Activated naive CD4-positive, alpha-beta T cell treated with anti-CD3 and anti-CD28 coated beads, Interleukin-2, amount 50 U/mL, for 24 hours (primary cell): ENCODE results near the gene RAB7A.

ENCODE experiments used
- H3K27ac Mint-ChIP-seq: one replicate; pipeline ENCODE4 v1.8.0; 2021; ENCODE audit warnings: mild to moderate bottlenecking, mixed read lengths
- H3K27me3 Mint-ChIP-seq: one replicate; pipeline ENCODE4 v1.8.0; 2021; ENCODE audit warnings: mixed read lengths
- H3K36me3 Mint-ChIP-seq: one replicate; pipeline ENCODE4 v1.8.0; 2021; ENCODE audit warnings: mixed read lengths
- H3K4me1 Mint-ChIP-seq: one replicate; pipeline ENCODE4 v1.8.0; 2021; ENCODE audit warnings: mixed read lengths
- H3K4me3 Mint-ChIP-seq: one replicate; pipeline ENCODE4 v1.8.0; 2021; ENCODE audit warnings: mild to moderate bottlenecking, mixed read lengths
- H3K9me3 Mint-ChIP-seq: one replicate; pipeline ENCODE4 v1.8.0; 2021; ENCODE audit warnings: mixed read lengths

Gene RAB7A

DNA sequence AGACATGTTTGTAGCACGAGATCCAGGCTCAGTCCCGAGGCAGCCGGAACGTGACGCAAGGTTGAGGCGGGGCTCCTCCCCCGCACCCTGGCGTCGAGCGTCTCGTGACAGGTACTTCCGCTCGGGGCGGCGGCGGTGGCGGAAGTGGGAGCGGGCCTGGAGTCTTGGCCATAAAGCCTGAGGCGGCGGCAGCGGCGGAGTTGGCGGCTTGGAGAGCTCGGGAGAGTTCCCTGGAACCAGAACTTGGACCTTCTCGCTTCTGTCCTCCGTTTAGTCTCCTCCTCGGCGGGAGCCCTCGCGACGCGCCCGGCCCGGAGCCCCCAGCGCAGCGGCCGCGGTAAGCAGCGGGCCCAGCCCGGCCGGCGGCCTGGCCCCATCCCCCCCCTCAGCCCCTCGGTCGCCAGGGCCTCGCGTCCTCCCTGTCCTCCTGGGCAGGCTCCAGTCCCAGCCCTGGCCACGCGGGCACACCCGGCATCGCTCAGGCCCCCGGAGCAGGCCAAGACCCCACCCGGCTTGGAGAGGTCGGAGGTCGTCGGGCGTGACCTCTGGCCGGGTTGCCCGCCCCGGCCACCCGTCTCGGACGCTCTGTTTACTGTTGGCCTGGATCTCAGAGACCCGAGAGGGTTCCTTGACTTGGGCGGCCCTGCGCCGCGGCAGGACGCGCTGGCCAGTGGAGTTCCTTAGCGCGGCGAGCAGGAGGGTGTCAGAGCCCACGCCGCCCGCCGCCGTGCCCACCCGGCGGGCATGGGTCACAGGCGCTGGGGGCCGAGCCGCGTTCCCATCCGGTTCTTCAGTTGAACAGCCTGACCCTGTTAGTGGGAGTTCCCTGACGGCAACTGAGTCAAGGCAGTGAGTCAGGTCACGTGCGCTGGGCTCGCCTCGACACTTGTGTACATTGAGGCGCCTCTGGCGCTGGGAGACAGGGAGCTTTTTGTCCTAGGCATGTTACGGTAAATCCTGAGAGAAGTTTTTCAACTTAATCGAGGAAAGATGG, at the start of gene RAB7A:
Gene RAB7A (plus strand): TSS at position 161 of the 994 bp plus-strand sequence. CDS start 69,185 bp downstream, outside the sequence.
- peak within 1 kb of the TSS; percentile 98 for H3K4me3 Mint-ChIP-seq
- H3K27ac Mint-ChIP-seq, result peak within 1 kb of the TSS; percentile 97
- peaks cover 12% of the 10 kb centered on the region for H3K36me3 Mint-ChIP-seq
- no peaks in the 10 kb centered on the region for H3K9me3 Mint-ChIP-seq
- no peaks in the 10 kb centered on the region for H3K27me3 Mint-ChIP-seq
- peaks cover 56% of the 10 kb centered on the region for H3K4me1 Mint-ChIP-seq

DNA sequence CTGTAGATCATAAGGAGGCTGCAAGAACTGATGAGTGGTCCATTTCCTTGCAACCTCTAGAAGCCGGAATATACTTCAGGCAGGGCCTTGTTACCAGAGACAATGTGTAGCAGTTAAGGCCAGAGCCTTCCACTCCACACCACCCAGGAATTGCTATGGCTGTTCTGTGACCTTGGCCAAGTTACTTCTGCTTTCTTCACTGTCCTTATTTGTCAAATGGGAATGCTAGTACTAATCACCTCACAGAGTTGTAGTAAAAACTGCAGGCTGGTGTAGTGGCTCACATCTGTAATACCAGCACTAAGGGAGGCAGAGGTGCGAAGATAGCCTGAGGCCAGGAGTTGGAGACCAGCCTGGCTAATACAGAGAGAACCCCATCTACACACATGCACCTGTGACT, 46.6 kb upstream of the RAB7A start:
- Mint-ChIP-seq H3K27me3 (no peaks in the 10 kb centered on the region), H3K27ac (no peak overlapping the region), H3K36me3 (peaks cover 4% of the 10 kb centered on the region), H3K4me3 (peak overlapping the region; percentile 93), H3K9me3 (no peaks in the 10 kb centered on the region), H3K4me1 (peaks cover 34% of the 10 kb centered on the region)

DNA sequence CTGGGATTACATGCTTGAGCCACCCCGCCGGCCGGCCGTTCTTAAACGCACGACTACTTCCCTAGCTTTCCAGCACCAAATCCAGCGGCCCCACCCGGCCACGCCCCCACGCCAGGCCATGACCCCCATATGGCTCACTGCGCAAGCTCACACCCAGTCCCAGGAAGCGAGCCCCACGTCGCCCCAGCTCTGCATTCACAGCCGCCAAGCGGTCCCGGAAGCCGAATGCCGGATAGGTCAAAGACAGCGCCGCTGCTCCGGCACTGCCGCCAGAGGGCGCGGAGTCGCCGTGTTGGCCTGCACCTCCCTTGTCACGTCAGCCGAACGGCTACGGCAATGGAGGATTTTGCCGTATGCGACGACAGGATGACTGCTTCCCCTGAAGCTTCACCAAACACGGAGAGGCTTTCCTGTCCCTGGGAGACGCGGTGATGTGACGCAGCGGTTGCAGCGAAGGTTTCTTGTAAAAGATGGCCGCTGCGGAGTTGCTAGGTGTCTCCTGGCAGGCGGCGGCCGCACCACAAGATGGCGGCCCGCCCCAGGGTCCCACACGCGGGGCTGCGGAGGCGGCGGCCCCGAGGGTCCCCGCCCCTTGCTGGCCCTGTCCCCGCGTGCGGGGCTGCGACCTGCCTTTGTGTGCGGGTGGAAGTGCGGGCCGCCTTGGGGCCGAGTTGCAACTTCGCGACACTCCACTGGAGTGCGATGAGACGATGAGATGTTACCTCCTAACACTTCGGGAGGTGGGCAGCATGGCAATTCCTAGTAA, 45.2 kb upstream of the RAB7A start:
- H3K36me3 Mint-ChIP-seq, result peaks cover 4% of the 10 kb centered on the region
- H3K4me3 Mint-ChIP-seq, result peak overlapping the region; percentile 93
- no peaks in the 10 kb centered on the region for H3K27me3 Mint-ChIP-seq
- H3K4me1 Mint-ChIP-seq, result peaks cover 44% of the 10 kb centered on the region
- H3K9me3 Mint-ChIP-seq, result no peaks in the 10 kb centered on the region
- peak overlapping the region; percentile 98 for H3K27ac Mint-ChIP-seq

DNA sequence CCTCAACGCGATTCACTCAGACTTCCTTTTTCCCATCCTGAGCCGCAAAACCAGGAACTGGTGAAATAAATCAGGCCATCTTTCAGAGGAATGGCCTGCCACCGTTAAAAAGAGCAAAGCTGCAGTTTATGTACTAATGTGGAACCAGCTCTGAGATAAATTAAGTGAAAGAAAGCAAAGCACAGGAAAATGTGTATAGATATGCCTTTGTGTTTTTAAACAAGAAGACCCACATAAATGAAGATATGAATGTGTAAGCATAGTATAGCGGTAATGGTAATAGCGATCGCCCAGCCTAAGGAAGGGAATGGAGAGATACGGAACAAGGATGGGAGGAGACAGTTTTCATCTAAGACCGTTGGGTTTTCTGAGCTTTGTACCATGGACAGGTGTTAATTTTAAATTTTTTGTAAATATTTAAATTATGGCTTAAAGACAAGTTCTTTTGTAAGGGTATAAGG, 44.6 kb upstream of the RAB7A start:
- no peaks in the 10 kb centered on the region for H3K27me3 Mint-ChIP-seq
- H3K9me3 Mint-ChIP-seq, result no peaks in the 10 kb centered on the region
- peaks cover 44% of the 10 kb centered on the region for H3K4me1 Mint-ChIP-seq
- peak overlapping the region; percentile 93 for H3K4me3 Mint-ChIP-seq
- peaks cover 4% of the 10 kb centered on the region for H3K36me3 Mint-ChIP-seq
- peak overlapping the region; percentile 98 for H3K27ac Mint-ChIP-seq

DNA sequence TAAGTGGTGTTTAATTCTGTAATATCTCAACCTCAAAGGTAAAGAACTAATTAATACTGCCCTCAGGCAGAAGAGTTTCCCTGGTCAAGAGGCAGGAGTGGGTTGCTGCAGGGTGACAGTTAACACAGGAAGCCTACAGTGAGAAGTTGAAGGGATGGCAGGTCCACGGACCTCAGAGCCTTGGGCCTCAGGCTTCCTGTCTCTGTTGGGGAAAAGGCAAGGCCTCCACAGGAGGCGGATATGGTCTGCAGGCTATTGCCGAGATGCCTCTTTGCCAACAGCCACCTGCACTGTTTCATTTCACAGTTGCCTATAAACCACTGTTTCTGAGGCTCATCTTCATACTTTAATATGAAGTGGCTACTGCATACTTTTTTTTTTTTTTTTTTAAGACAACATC, 42.0 kb upstream of the RAB7A start:
- H3K4me1 Mint-ChIP-seq, result peaks cover 45% of the 10 kb centered on the region
- no peak overlapping the region for H3K4me3 Mint-ChIP-seq
- peaks cover 3% of the 10 kb centered on the region for H3K36me3 Mint-ChIP-seq
- no peaks in the 10 kb centered on the region for H3K27me3 Mint-ChIP-seq
- H3K27ac Mint-ChIP-seq, result no peak overlapping the region
- H3K9me3 Mint-ChIP-seq, result no peaks in the 10 kb centered on the region

DNA sequence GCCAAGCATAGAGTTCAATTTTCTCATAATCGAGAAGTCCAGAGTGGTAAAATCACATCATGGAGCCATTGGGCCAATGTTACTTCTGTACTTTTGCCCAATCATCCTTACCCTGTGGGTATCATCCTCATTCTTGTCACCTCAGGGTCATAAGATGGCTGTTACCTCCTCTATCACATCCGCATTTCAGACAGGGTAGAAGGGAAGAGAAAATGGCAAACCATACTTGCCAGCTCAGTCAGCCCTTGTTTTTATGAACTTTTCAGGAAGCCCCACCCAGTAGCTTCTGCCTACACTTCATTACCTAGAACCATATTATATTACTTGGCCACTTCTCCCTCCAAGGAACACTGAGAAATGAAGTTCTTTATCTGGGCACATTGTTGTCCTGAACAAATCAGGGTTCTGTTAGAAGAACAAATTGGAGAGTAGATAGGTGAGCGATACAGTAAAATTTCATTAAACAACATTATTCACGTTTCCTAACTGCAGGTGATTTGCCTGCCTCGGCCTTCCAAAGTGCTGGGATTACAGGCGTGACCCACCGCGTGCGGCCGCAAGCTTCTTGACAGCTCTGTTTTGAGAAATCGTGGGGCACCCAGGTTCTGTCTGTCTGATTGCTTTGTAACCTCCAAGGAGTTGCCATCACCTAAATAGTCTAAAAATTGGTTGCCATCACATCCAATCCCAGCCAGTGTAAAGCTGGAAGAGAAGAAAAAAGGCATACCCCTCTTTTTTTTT, 40.8 kb upstream of the RAB7A start:
- no peaks in the 10 kb centered on the region for H3K9me3 Mint-ChIP-seq
- H3K4me3 Mint-ChIP-seq, result no peak overlapping the region
- no peak overlapping the region for H3K27ac Mint-ChIP-seq
- no peaks in the 10 kb centered on the region for H3K27me3 Mint-ChIP-seq
- peaks cover 37% of the 10 kb centered on the region for H3K4me1 Mint-ChIP-seq
- peaks cover 3% of the 10 kb centered on the region for H3K36me3 Mint-ChIP-seq

DNA sequence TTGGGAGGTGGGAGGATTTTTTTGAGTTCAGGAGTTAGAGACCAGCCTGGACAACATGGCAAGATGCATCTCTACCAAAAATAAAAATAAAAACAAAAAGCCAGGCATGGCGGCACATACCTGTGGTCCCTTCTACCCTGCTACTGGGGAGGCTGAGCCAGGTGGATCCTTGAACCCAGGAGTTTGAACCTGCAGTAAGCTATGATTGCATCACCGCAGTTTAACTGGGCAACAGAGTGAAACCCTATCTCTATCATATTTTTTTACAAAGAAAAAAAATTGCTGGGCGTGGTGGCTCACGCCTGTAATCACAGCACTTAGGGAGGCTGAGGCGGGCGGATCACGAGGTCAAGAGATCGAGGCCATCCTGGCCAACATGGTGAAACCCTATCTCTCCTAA, 39.5 kb upstream of the RAB7A start:
- no peak overlapping the region for H3K4me3 Mint-ChIP-seq
- no peaks in the 10 kb centered on the region for H3K9me3 Mint-ChIP-seq
- peaks cover 28% of the 10 kb centered on the region for H3K4me1 Mint-ChIP-seq
- no peak overlapping the region for H3K27ac Mint-ChIP-seq
- H3K27me3 Mint-ChIP-seq, result no peaks in the 10 kb centered on the region
- peaks cover under 1% of the 10 kb centered on the region for H3K36me3 Mint-ChIP-seq

DNA sequence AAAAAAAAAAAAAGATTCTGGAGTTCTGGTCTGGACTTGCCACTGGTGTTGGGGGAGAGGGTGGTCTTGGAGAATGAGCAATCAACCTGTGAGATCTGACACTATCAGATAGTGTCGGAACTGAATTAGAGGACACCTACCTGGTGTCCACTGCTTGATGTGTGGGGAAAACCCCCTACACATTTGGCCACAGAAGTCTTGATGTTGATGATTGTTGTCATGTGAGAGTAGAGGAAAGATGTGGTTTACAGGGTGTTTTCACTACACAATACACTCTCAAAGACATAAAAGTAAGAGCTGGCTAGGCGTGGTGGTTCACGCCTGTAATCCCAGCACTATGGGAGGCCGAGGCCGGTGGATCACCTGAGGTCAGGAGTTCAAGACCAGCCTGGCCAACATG, 36.9 kb upstream of the RAB7A start:
- Mint-ChIP-seq H3K27me3 (no peaks in the 10 kb centered on the region), H3K4me1 (peaks cover 14% of the 10 kb centered on the region), H3K36me3 (no peaks in the 10 kb centered on the region), H3K4me3 (no peak overlapping the region), H3K9me3 (no peaks in the 10 kb centered on the region), H3K27ac (no peak overlapping the region)

DNA sequence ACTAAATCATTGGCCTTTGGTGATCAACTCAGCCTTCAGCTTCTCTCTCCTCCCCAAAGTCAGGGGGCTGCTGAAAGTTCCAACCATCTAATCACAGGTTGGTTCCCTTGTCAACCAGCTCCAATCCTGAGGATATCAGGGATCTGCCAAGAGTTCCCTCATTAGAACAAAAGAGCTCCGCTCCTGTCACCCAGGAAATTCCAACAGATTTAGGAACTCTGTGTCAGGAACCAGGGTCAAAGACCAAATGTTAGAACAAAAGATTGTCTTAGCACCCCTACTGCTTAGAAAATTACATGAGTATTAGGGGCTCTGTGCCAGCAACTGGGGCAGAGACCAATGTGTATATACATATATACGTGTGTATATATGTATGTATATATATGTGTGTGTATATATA, 32.3 kb upstream of the RAB7A start:
- peaks cover 3% of the 10 kb centered on the region for H3K4me1 Mint-ChIP-seq
- H3K27ac Mint-ChIP-seq, result no peak overlapping the region
- H3K4me3 Mint-ChIP-seq, result no peak overlapping the region
- no peaks in the 10 kb centered on the region for H3K9me3 Mint-ChIP-seq
- no peaks in the 10 kb centered on the region for H3K36me3 Mint-ChIP-seq
- H3K27me3 Mint-ChIP-seq, result no peaks in the 10 kb centered on the region

DNA sequence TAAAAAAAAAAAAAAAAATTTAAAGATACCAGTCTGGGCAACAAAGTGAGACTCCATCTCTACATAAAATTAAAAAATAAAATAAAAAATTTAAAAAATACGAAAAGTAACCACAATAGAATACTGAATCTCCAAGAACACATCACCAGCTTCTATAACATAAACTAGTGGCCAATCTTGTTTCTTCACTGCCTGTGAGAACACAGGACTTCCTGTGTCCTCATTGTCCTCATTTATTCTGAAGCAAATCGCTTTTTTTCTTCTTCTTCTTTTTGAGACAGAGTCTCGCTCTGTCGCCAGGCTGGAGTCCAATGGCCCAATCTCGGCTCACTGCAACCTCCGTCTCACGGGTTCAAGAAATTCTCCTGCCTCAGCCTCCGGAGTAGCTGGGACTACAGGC, 28.6 kb upstream of the RAB7A start:
- no peaks in the 10 kb centered on the region for H3K9me3 Mint-ChIP-seq
- no peak overlapping the region for H3K27ac Mint-ChIP-seq
- H3K27me3 Mint-ChIP-seq, result no peaks in the 10 kb centered on the region
- peak overlapping the region; percentile 36 for H3K4me3 Mint-ChIP-seq
- no peaks in the 10 kb centered on the region for H3K36me3 Mint-ChIP-seq
- H3K4me1 Mint-ChIP-seq, result peaks cover 3% of the 10 kb centered on the region

DNA sequence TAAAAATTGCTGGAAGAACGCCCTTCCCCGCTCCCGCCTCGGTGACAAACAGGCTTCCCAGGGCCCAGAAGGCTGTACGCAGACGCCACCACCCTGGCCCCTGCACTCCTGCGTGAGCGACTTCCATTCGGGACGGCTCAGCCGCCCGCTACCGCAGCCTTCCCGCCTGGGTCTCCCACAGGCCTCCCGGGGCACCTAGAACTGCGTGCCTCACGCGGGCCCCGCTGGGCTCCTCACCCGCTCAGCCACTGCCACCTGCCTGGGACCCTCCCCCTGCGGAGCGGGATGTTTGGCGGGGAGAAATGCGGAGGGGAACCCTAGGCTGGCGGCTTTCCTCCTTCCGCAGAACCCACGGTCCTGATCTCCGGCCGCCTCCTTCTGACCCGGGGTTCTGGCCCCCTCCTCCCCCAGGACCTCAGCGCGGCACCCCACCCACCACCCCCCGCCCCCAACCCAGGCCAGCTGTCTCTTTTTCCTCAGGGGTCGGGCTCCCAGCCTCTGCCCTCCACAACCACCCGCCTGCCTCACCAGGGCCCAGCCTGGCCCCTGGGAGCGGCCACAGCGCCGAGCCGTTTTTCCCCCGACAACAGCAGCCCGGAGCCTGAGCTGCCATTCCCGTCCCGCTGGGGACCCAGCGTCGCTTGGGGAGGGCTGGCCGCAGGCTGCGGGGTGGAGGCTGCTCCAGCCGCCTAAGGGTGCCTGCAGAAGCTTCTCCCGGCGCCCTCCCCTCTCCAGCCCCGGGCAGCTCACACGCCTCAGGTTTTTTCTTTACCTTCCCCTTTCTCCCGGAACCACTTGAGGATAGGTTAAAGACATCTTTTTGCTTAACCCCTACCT, 27.6 kb upstream of the RAB7A start:
- Mint-ChIP-seq H3K27me3 (no peaks in the 10 kb centered on the region), H3K27ac (no peak overlapping the region), H3K36me3 (no peaks in the 10 kb centered on the region), H3K4me1 (peaks cover 3% of the 10 kb centered on the region), H3K9me3 (no peaks in the 10 kb centered on the region), H3K4me3 (peak overlapping the region; percentile 82)

DNA sequence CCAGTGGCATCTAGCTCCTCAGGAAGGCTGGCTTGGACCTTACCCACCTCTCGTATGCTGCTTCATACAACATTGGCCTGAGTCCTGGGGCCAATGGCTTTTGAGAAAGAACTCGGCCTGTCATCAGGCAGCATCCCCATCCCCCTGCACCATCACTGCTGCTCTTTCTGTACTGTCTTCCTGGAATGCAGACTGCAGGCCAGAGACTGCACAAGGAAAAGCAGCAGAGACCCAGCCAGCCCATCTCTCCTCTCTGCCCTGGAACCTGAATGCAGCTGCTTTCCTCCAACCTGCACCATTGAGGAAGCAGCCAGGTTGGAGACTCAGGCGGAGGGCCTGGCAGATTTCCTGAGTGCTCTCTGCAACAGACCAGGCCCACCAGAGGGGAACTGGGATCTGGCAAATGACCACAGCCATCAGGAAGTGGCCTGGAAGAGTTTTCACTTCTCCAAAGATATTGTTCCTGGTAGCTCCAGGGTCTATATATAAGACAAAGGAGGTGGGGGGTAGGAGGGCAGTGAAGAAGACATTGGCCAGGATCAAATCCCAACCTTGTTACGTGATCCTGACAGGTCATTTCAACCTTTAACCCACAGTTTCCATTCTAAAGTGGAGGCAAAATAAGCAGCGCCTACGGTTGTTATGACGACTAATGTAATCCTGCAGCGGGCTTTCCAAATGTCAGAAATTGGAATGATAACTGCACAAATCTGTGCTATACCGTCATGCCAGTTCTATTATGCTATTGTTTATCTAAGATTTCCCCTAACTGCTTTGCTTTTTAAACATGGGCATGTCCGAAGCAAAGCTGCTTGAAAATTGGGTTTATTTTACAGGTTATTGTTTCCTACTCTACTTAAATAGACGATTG, 24.4 kb upstream of the RAB7A start:
- no peak overlapping the region for H3K4me3 Mint-ChIP-seq
- H3K36me3 Mint-ChIP-seq, result no peaks in the 10 kb centered on the region
- no peak overlapping the region for H3K27ac Mint-ChIP-seq
- peaks cover 3% of the 10 kb centered on the region for H3K4me1 Mint-ChIP-seq
- no peaks in the 10 kb centered on the region for H3K9me3 Mint-ChIP-seq
- H3K27me3 Mint-ChIP-seq, result no peaks in the 10 kb centered on the region

DNA sequence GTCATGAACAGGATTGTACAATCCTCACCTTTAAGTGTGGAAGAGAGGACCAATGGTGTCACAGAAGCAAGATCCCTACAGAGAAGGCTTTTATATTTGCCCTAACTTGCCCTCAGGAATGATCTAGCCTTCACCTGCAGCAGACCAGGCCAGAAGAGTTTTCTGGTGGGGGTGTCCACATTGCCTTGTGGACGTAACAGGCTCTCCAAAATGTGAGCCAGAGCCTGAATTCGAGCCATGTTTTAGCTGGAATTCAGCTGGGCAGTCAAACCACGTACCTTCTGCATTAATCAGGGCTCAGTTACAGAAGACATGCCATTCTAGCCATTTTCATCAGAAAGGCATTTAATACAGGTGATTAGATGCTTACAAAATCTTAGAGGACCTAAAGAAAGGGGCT, 23.6 kb upstream of the RAB7A start:
- no peaks in the 10 kb centered on the region for H3K9me3 Mint-ChIP-seq
- peaks cover 3% of the 10 kb centered on the region for H3K4me1 Mint-ChIP-seq
- no peak overlapping the region for H3K4me3 Mint-ChIP-seq
- no peaks in the 10 kb centered on the region for H3K27me3 Mint-ChIP-seq
- no peaks in the 10 kb centered on the region for H3K36me3 Mint-ChIP-seq
- H3K27ac Mint-ChIP-seq, result no peak overlapping the region

DNA sequence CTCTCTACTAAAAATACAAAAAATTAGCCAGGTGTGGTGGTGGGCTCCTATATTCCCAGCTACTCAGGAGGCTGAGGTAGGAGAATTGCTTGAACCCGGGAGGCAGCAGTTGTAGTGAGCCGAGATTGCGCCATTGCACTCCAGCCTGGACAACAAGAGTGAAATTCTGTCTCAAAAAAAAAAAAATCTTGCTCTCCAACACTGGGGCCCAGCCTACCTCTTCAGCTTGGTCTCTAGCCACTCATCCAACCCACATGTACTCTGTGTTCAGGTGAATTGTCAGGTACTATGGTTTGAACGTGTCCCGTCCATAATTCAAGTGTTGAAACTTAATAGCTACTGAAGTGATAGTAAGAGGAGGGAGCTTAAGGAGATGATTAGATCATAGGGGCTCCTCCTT, 22.4 kb upstream of the RAB7A start:
- H3K36me3 Mint-ChIP-seq, result no peaks in the 10 kb centered on the region
- no peak overlapping the region for H3K4me3 Mint-ChIP-seq
- no peaks in the 10 kb centered on the region for H3K9me3 Mint-ChIP-seq
- H3K27me3 Mint-ChIP-seq, result no peaks in the 10 kb centered on the region
- peaks cover 3% of the 10 kb centered on the region for H3K4me1 Mint-ChIP-seq
- no peak overlapping the region for H3K27ac Mint-ChIP-seq
